ENCODE results near the gene SLC6A8.

The SLC6A8 gene

DNA sequence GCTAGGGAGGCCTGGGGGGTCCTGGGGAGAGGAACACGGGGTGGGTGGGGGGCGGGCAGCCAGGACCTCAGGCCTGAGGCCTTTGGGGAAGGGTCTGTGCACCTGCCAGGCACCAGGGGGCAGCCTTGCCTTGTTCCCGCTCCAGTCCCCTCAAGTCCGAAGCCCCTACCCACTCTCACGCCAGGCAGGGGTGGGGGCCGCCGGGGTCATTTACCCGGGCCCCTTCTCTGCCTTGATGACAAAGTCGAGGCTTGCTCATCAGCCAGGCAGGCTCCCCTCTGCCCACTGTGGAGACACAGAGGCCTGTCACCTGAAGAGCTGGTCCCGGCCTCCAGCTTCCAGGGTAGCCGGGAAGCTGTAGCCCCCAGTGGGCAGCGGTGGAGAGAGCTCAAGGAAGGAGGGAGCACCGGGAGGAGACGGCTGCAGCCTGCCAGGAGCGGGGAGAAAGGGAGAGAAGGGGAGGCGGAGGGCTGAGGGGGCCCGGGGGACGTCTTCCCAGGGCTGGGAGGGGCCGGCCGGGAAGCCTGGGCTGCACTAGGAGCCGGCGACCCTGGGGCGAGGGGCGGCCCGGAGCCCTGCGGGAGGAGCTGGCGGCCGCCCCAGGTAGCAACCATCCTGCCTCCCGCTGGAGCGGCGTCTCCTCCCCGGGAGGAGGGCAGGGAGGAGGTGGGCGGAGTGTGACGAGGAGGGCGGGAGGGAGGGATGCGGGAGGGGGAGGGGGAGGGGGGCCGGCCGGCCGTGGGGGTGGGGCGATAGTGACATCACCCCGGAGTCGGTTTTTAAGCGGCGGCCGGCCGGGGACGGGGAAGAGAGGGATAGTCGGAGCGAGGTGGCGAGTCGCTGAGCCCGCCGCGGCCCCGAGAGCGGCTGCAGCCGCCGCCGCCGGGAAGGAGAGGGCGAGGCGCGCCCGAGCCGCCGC lies at the start of gene SLC6A8:
SLC6A8 (plus strand) TSS at position 806 of the 919 bp plus-strand sequence. CDS start 649 bp downstream, outside the sequence.
- no peak for DNase-seq

DNA sequence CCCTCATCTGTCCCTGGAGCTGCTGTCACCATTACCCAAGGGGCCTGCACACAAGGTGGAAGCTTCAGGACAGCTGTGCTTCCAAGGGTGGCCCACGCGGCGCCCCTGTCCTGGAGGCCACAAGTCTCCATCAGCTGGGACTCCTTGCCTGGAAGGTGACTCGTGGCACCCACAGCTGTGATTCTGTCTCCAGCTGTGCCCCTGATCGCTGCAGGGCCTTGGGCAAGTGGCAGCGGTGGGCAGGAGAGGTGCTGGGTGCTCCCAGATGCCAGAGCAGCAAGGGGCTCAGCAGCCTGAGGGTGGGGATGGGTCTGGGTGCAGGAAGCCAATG lies 49.7 kb upstream of the SLC6A8 start:
- DNase-seq, result no peak

DNA sequence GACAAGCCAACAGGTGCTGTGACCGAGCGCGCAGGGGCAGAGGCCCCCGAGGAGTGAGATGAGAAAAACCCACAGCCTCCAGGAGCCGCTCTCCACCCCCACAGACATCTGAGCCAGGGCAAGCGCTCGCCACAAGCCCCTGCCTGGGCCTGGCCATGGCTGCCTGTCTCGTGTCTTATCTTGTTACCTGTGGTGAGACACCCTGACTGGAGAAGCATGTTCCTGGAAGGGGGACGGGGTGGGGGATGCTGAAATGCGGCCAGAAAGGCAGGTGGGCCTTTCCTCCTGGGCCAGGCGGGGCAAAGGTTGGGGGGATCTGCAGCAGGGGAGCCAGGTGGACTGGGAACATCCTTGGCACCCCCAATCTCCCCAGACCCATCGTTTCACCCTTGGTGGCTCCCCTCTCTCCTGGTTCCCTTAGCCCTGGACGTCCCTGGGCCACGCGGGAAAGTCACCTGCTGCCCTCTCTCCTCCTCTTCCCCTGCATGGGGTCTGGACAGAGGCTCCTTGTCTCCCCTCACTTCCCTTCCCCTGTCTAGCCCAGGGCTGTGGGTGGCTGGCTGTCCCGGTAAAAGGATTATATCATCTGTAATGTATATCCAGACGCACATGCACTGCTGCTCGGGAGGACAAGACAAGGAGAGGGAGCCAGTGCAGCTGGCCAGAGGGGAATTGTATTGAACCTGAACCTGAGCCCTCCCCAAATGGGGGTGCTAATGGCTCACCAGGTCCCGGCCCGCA lies 49.1 kb upstream of the SLC6A8 start:
- DNase-seq, result no peak

DNA sequence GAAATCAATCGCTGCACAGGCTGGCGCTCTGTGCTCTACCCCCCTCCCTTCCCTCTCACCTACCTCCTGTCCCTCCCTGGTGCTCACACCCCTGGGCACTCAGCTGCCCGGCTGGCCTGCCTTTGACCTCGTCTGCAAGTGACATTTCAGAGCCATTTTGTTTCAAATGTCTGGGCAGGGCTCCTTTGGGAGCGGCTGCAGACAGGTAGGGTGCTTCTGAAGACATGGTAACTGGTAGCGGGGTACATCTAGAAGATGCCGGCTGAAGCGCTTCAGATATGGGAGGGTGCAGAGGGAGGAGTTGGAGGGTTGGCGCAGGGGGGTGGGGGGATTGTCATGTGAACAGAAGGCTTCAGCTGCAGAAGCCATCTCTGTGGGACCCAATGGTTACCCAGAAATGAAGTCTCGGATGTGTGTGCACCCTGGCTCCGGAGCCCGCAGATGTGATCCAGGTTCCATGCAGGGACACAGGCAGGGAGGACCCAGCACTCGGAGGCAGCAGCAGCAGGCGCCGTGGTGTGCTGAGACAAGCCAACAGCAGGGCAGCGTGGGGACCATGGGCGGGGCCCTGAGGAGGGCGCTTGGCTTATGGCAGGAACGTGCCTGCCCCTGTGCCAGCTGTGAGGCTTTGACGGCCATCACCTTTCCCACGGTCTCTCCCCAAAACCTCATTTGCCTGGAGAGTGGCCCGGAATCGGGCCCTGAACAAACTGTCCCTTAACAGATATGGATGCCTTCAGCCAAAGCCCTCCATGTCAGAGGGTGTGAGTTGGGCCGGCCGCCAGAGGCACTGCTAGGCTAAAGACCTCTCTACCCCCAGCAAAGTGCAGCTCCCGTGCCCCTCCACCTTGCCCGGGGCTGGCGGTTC lies 48.3 kb upstream of the SLC6A8 start:
- no peak for DNase-seq

DNA sequence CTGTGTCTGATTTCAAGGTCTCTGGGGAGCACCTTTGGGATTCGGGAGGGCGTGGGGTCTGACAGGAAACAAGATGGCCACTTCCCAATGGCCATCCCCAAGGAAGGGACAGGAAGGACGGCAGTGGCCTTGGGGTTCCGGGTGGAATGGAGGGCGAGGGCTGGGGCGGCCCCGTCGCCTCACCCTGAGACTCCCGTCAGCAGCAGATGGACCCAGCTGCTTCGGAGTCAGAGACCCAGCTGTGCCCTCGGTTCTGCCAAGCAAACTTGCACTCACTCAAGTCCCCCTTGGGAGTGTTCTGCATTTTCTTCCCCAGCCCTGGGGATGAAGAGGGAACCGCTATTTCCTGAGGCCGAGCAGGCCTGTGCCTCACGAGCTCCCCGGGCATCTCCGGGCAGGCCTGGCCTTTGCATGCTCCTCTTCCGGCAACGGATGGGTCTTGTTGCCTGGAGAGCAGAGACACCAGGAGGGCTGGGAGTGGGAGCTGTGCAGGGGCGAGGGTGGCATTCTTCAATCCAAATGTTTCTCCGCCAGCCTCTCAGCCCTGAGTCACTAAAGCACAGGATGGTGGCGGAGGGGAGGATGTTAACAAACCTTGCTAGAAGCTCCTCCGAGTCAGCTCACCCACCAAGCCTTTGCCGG lies 47.6 kb upstream of the SLC6A8 start:
- DNase-seq, result no peak

DNA sequence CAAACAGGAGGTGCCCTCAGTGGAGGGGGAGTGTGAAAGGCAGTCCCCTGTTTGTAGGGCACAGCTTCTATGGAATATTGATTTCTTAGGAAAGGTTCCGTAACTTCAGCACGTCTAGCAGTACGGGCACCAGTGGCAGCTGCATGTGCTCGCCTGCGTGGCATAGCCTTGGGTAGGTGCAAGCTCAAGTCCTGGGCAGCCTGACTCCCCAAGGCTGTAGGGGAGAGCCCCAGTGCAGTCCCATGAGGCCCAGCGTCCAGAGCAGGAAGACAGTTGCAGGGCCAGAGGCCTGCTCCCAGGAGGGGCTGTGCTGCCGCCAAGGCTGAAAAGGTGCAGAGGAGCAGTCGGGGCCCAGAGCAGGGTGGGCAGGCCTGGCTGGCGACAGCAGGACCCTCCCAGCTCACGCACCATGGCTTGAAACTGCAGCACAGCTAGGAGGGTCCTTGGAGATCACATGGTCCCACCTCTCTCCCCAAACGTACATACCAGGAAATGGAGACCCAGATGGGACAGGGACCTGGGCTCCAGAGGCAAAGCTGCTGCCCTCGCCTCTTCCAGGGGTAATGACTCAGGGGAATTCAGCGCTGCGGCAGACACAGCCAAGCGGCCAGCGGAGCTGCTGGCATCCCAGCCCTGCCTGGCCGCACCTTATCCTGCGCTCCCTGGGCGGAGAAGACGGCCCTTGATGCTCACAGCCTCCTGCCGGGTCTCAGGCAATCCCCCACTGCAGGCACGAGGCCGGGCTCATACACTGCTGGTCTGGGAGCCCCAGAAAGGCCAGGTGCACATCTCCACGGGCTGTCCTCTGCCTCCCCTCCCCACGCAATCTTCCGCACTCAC lies 46.8 kb upstream of the SLC6A8 start:
- no peak for DNase-seq

DNA sequence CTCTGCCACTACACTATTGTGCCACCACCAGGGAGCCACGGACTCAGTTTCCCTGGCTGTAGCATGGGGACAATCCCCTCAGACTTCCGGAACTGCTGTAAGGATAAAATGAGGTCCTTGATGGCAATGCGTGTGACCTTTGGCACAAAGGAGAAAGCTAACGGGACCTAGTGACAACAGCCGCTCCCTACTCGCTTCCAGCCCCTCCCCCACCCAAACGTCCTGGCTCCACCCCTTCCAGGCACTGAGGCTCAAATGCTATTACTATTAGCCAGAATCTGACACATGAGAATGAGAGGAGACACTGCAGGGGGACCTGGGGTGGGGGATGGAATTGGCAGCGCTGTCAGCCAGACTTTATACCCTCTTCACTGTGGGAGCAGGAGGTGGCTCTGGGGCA lies 46.1 kb upstream of the SLC6A8 start:
- DNase-seq, result no peak

DNA sequence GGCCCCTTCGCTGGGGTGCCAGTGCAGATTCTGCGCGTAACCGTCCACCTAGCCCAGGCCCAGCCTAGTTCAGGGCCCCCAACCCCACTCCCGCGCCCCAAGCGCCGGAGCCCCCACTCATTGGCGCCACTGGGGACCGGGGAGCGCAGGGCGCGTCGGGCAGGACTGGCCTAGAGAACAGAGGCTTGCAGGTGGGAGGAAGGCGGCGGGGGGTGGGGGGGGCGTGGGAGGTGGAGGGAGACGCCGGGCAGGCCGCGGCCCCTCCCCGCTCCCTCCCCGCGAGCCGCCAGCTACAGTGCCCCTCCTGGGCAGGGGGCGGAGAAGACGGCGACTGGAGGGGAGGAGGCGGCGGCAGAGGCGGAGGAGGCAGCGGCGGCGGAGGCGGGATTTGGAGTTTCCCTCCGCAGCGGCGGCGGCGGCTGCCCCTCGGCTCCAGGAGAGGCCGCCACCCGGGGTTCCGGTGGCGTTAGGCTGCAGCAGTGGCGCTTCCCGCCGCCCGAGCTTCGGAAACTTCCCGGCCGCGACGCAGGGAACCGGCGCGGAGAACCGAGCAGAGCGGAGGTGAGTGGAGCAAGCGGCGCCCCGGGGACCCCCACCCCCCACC lies 45.6 kb upstream of the SLC6A8 start:
- no peak for DNase-seq

DNA sequence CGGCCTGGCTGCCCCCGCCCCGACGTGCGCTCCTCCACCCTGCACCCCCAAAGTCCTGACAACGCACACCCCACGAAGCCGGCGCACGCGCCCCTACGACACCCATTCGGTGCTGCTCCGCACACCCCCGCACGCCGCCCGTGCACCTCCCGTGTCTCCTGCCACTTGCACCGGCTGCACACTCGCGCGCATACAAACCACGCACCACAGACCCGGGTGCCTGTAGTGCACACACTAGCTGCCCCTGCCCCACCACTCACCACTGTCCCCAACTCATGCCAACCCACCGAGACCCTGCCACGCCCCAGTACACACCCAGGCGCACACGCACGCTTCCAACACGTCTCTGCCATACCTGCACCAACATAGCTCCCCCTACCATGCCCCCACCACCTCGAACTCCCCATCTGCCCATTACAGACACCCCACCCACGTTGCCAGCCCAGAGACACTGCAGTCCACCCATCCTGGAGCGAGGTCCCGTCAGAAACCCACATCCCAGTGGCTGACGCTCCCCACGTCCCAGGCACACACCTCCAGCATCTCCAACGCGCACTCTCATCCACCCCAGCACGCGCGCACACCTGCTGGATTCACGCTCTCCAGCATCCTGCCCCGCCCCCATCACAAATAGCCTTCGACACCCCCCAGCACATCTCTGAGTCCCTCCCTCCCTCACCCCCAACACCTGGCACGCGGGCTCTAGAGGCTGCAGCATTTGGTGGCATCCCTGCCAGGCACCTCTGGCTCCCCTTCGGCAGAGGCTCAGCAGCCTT lies 44.9 kb upstream of the SLC6A8 start:
- no peak for DNase-seq

DNA sequence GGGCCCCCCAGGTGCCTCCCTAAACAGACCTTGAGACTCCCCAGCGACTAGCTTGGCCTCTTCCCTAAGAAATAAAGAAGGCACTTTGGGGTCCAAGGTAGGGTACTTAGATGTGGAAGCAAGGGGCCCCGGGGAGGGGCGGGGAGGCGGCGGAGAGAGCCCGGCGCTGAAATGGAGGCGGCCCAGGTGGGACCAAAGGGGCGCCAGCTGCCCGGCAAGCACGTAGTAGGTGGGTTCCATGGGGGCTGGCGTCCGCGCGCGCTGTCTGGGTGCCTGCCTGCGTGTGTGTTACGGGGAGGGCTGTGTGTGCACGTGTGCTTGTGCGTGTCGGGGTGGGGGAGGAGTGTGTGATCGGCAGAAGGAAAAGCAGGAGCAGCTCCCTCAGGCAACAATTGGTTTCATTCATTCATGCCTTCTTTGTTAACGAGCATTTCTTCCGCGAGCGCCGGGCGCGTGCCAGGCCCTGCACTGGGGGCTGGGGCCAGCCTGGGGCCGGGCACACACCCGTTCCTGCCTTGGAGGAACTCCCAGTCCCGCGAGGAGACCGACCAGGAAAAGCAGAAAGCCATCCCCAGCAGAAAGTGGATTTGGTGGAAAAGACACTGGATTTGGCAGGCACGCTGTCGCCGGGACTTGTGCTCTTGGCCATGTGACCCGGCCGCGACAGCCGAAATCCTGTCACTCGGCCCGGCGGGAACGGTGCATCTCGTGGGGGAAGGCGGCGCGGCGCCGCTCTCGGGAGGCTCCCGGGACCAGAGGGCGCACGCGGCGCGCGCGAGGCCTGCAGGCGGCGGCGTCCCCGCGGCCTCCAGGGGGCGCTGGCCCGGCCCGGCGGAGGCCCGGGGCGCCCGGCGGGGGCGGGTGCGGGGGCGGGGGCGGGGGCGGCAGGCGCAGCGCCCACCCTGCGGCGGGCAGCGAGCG lies 44.0 kb upstream of the SLC6A8 start:
- DNase-seq, result no peak

DNA sequence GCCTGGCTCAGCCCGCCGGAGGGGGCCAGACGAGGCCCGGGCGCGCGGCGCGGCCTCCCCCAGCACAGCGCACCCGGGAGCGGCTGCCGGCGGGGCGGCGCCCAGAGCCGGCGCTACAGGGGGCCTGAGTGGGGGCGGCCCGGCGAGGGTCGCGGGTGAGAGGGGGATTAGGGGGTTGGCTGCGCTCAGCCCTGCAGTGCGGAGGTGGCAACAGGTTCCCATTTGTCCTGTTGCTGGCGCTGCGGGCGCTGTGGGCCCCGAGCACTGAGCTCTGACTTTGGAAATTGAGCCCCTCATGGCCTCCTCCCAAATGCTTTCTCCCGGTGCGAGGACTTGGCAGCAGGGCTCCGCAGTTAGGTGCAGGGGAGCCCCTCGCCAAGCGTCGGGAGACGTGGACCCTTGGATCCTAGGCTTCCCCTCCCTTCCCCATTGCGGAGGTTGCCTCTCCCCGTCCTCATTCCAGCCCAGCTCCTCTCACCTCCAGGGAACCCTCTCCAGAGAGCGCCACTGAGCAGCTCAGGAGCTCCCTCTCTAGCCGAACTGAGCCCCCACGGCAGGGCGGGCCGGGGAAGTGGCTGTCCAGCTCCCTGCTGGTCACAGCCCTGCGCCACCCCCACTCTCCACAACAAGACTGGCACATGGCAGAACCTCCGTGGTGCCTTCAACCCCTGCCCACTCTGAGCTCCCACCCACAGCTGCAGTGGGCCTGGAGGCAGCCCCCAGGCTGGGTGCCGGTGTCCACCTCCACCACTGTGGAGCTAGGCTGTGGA lies 43.2 kb upstream of the SLC6A8 start:
- no peak for DNase-seq

DNA sequence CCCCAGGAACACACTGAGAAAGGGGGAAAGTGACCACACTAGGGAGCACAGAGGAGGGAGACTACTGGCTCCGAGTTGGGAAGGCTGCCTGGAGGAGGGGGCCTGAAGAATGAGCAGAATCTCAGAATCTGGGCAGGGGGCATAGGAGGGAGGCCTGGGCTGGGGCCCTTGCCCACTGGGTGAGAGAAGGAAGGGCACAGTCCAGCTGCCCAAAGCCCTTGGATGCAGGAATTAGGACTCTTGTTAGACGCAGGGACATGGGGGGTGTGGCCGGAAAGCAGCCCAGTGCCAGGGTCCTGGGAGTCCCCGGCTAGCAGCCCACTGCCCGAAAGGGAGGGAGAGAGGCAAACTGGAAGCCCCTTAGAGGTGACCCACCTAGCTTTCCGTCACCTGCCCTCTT lies 42.6 kb upstream of the SLC6A8 start:
- no peak for DNase-seq

DNA sequence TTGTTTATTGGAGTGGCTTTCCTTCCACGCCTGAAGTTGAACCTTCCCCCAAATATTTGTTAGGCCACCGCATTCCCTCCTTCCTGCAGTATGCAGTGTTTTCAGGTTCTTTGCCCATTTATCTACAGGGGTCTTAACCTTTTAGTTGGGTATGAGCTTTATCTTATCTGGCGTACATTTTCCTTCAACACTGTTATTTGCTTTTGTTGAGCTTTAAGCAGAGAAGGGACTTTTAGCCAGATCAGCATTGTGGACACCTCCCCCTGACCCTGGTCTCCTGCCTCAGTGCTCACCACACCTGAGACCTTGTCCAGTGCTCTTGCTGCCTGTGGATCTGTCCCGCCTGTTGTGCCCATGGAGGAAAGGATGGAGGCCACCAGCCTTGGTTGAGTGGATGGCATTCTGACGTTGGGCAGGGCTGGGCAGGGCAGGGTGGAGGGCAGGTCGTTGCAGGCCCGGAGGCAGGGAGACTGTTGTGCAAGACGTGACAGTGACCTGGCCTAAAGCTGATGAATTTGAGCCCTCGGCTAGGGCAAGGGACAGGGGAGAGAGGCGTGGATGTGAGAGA lies 41.7 kb upstream of the SLC6A8 start:
- no peak for DNase-seq

DNA sequence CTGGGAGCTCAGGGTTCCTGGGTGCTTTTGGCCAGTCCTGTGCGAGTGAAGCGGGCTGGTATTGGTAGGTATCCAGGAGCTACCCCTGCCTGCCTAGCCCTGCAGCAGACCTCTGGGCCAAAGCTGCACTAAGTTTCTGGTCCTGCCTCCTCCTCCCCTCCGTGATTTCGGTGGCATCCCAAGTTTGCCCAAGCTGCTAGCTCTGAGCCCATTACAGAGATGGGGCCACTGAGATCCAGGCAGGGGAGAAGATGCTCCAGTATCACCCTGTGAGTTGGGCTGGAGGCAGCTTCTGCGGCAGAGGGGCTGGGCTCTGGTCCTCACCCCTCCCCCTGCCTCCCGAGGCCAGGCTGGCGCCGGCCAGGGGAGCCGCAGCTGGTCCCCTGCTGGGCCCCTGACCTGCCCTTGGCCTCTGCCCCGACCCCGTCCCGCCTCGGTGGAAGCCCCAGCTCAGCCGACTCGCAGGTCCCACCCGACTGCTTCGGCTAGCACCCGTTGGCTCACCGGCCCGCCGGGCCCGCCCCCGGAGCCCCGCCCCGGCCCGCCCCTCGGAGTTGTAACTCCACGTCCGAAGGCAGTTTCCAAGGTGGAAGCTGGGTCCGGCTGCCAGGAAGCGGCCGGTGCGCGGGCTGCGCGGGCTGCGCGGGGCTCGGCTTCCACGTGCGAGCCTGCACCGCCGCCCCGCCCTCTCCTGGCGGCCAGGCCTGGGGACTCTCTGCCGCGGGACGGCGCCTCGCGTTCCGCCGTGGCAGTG lies 40.9 kb upstream of the SLC6A8 start, which contains the start of gene DUSP9:
DUSP9 (plus strand) TSS at position 584 of the 754 bp plus-strand sequence. CDS start 751 bp downstream, outside the sequence.
- DNase-seq, result no peak

DNA sequence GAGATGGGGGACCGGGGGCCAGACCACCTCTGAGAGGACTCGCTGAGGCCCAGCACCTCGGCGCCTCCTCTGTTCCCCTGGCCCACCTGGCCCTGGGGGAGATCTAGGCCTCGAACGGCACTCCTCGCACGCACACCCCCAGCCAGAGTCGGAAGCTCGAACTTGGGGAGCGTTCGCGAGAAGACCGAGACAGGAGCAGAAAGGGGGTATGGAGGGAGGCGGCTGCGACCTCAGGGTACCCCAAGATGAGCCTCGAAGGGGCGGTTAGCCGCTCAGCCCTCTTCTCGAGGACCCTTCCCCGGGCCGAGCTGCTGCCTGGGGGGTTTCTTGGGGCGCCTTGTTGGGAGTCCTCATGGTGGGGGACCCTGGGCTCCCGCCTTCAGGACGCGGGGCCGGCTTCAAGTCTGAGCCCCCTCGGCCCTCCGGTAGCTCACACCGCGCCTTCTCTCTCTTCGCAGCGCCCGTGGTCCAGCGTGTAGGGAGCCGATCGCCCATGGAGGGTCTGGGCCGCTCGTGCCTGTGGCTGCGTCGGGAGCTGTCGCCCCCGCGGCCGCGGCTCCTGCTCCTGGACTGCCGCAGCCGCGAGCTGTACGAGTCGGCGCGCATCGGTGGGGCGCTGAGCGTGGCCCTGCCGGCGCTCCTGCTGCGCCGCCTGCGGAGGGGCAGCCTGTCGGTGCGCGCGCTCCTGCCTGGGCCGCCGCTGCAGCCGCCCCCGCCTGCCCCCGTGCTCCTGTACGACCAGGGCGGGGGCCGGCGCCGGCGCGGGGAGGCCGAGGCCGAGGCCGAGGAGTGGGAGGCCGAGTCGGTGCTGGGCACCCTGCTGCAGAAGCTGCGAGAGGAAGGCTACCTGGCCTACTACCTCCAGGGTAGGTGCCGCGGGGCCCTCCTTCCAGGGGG lies 40.0 kb upstream of the SLC6A8 start:
- no peak for DNase-seq
